C4-2B (cell line): ENCODE results near the gene TNS2.
"Not testable (repeated sequence)": the region's sequence is repeated elsewhere in the genome, so short reads cannot be mapped to it uniquely, and the experiment has no call there.

Source experiments
- H3K27ac ChIP-seq: fragments of 450-650 bp; 2 replicates; pipeline ENCODE4 v1.5.1; 2017
- CTCF ChIP-seq: fragments of 450-650 bp; conservative IDR thresholded peaks from 2 replicates; pipeline ENCODE4 v1.5.1; 2017; ENCODE audit warnings: mild to moderate bottlenecking
- ZFX ChIP-seq: fragments of 450-650 bp; IDR thresholded peaks from 2 replicates; pipeline ENCODE4 v1.6.1; 2017

The TNS2 gene

GRCh38 chr12:53090554-53090953, 40.7 kb downstream of the TNS2 start:
- no peak overlapping the region for H3K27ac ChIP-seq
- no peak for TF ChIP-seq CTCF
- no peak for TF ChIP-seq ZFX

GRCh38 chr12:53091756-53092155, 41.9 kb downstream of the TNS2 start:
- no peak overlapping the region for H3K27ac ChIP-seq
- no peak for TF ChIP-seq CTCF
- TF ChIP-seq ZFX = no peak

GRCh38 chr12:53093777-53094393, 44.0 kb downstream of the TNS2 start:
- no peak for TF ChIP-seq CTCF
- TF ChIP-seq ZFX = no peak
- H3K27ac ChIP-seq = no peak overlapping the region

- H3K27ac ChIP-seq = no peak overlapping the region
- no peak for TF ChIP-seq ZFX
- no peak for TF ChIP-seq CTCF
Measured at GRCh38 chr12:53094394-53094787, 44.5 kb downstream of the TNS2 start.

- H3K27ac ChIP-seq = not testable (repeated sequence)
Measured at GRCh38 chr12:53094796-53095595, 45.1 kb downstream of the TNS2 start.

GRCh38 chr12:53095596-53095895, 45.7 kb downstream of the TNS2 start:
- H3K27ac ChIP-seq = not testable (repeated sequence)

GRCh38 chr12:53096089-53096741, 46.4 kb downstream of the TNS2 start:
- no peak overlapping the region for H3K27ac ChIP-seq
- TF ChIP-seq CTCF = no peak
- no peak for TF ChIP-seq ZFX

GRCh38 chr12:53096759-53097158, 46.9 kb downstream of the TNS2 start:
- no peak for TF ChIP-seq ZFX
- no peak overlapping the region for H3K27ac ChIP-seq

- H3K27ac ChIP-seq = no peak overlapping the region
- TF ChIP-seq ZFX (no peak), CTCF (no peak)
Measured at GRCh38 chr12:53097207-53097563, 47.3 kb downstream of the TNS2 start.
